ENCODE results near the gene HCFC1R1.

HCFC1R1 gene

DNA sequence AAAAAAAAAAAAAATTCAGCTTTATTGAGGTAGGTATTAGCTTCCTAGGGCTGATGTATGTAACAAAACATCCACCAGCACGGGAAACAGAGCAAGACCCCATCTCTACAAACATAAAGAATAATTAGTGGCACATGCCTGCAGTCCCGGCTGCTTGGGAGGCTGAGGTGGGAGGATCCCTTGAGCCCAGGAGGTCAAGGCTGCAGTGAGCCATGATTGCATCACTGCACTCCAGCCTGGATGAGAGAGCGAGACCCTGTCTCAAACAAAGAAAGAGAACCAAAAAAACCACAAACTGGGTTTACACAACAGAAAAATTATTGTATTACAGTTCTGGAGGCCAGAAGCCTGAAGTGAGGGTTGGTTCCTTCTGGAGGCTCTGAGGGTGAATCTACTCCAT lies 18.6 kb upstream of the HCFC1R1 start:
- no peak for DNase-seq (ENCODE audit: extremely low spot score)
- POLR2A ChIA-PET: interaction anchor here (0.6 kb wide), 1 partner anchor 11 kb away, joined by 3 read pairs; no protein-coding TSS in a partner anchor
- CTCF ChIA-PET: interaction anchor here (0.8 to 8.9 kb wide), 3 partner anchors 11 to 23 kb away, joined by 3 to 140 read pairs (median 8); partner anchors contain the start of gene TNFRSF12A

DNA sequence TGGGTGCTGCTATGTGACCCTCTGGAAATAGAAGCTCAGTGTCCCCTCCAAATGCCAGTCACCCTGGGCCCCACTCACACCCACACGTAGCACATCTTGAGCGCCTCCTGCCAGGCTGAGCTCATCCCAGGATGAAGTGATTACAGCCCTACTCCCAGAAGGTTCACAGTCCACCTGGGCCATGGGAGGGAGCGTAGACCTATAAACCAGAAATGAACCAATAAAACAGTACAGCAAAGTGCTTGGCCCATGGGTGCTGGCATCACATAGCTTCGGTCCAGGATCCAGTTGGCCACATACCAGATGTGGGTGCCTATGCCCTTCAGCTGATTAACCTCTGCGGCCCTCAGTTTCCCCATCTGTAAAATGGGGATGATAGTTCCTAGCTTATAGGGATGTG lies 15.2 kb upstream of the HCFC1R1 start:
- no peak for DNase-seq (ENCODE audit: extremely low spot score)
- POLR2A ChIA-PET: no interaction called here
- CTCF ChIA-PET: interaction anchor here (0.9 to 8.9 kb wide), 6 partner anchors 7 to 91 kb away, joined by 3 to 140 read pairs (median 5); no protein-coding TSS in a partner anchor
- TF ChIP-seq, protein P1, sequence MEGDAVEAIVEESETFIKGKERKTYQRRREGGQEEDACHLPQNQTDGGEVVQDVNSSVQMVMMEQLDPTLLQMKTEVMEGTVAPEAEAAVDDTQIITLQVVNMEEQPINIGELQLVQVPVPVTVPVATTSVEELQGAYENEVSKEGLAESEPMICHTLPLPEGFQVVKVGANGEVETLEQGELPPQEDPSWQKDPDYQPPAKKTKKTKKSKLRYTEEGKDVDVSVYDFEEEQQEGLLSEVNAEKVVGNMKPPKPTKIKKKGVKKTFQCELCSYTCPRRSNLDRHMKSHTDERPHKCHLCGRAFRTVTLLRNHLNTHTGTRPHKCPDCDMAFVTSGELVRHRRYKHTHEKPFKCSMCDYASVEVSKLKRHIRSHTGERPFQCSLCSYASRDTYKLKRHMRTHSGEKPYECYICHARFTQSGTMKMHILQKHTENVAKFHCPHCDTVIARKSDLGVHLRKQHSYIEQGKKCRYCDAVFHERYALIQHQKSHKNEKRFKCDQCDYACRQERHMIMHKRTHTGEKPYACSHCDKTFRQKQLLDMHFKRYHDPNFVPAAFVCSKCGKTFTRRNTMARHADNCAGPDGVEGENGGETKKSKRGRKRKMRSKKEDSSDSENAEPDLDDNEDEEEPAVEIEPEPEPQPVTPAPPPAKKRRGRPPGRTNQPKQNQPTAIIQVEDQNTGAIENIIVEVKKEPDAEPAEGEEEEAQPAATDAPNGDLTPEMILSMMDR (IDR thresholded peaks at IDR 0.05; ENCODE audit: control extremely low read depth, extremely low read depth, low read depth, missing control alignments): no peak

More for the DNA sequence above, 18.6 kb upstream of the HCFC1R1 start:
- TF ChIP-seq, protein P1 (IDR thresholded peaks at IDR 0.05; ENCODE audit: control extremely low read depth, extremely low read depth, low read depth, missing control alignments): no peak

DNA sequence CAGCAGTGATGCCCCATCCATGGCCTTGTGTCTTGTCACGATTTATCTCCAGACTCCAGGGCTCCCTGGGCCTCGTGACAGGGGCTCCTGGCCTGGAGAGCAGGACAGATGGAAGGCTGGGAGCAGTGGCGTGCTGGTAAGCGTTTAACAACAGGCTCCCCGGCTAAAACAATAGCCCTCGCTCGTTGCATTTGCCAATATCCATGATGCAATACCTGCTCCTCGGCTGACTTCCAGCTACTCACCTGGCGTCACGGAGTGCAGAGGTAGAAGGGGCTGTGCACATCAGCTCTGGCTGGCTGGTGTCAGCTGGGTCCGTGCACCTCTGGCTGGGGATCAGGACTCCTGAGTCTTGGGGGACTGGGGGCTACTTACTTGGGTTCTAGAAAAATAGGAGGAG lies 14.5 kb upstream of the HCFC1R1 start:
- ChIA-PET CTCF (interaction anchor here (0.9 to 8.9 kb wide), 6 partner anchors 7 to 91 kb away, joined by 3 to 140 read pairs (median 5); no protein-coding TSS in a partner anchor), POLR2A (no interaction called here)
- TF ChIP-seq, protein P1 (IDR thresholded peaks at IDR 0.05; ENCODE audit: control extremely low read depth, extremely low read depth, low read depth, missing control alignments): no peak
- no peak for DNase-seq (ENCODE audit: extremely low spot score)

DNA sequence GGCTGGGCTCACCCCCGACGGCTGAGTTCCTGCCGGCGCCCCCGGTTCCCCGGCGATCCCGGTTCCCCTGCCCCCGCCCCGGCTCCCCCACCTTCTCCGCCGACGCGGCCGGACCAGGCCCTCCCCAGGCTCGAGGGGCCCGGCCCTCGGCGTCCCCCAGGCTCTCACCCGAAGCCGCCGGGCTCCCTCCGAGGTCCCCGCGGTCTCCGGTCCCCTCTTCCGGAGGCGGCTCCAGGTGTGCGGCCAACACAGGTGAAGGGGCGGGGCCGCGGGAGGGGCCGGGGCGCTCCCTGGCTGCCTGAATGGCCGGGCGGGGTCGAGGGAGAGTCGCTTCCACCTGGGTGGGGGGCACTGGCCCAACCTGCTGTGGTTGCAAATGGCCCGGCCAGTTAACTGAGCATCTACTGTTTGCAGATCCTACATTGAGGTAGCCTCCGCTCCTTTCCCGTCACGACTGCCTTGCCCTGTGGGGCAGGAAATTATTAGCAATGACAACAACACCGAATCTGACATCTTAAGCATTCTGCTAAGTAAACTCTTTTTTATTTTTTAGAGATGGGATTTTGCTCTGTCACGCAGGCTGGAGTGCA lies 13.1 kb upstream of the HCFC1R1 start, which contains the start of gene BICDL2:
Gene BICDL2 (minus strand): TSS at position 219 of the 590 bp plus-strand sequence. CDS start 1,448 bp downstream, outside the sequence.
- ChIA-PET POLR2A (no interaction called here), CTCF (interaction anchor here (9.5 to 12.0 kb wide), 3 partner anchors 5 to 94 kb away, joined by 75 to 177 read pairs (median 140); partner anchors contain the start of genes MMP25 and ZNF213)
- TF ChIP-seq, protein P1 (IDR thresholded peaks at IDR 0.05; ENCODE audit: control extremely low read depth, extremely low read depth, low read depth, missing control alignments): no peak
- DNase-seq (ENCODE audit: extremely low spot score): no peak

DNA sequence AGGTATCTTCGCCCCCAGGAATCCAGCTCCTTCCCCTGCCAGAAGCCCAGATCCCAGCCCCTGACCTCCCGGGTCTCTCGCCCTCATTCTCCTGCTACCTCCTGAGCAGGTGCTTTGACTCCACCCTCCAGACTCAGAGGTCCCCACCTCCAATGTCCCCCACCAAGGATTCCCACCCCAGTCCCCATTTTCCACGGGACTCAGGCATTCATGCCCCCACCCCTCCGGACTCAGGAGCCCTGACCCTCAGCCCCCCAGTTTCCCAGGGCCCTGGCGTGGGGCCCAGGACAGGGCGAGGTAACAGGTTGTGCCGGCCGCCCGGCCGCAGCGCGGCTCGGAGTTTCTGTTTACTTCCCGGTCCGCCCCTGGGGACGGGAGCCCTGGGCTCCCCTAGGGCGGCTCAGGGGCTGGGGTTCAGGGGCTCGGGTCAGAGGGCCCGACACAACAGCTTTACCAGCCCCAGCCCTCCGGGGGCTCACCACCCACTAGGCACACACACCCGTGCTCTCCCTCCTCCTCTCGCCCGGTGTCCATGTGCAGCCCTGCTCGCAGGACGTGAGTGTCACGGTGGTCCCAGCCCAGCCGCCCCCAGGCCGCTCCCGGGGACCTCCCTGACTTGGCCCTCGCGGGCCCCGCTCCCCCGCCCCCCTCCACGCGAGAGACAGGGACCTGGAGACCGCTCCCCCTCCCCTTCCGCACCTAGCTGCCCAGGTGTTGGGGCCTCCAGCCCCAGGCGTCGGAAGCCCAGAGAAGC lies 12.4 kb upstream of the HCFC1R1 start:
- ChIA-PET POLR2A (no interaction called here), CTCF (interaction anchor here (2.1 to 12.0 kb wide), 5 partner anchors 6 to 95 kb away, joined by 8 to 177 read pairs (median 95); partner anchors contain the start of genes HCFC1R1, MMP25, THOC6 and TNFRSF12A)
- TF ChIP-seq, protein P1 (IDR thresholded peaks at IDR 0.05; ENCODE audit: control extremely low read depth, extremely low read depth, low read depth, missing control alignments): no peak
- DNase-seq (ENCODE audit: extremely low spot score): no peak

DNA sequence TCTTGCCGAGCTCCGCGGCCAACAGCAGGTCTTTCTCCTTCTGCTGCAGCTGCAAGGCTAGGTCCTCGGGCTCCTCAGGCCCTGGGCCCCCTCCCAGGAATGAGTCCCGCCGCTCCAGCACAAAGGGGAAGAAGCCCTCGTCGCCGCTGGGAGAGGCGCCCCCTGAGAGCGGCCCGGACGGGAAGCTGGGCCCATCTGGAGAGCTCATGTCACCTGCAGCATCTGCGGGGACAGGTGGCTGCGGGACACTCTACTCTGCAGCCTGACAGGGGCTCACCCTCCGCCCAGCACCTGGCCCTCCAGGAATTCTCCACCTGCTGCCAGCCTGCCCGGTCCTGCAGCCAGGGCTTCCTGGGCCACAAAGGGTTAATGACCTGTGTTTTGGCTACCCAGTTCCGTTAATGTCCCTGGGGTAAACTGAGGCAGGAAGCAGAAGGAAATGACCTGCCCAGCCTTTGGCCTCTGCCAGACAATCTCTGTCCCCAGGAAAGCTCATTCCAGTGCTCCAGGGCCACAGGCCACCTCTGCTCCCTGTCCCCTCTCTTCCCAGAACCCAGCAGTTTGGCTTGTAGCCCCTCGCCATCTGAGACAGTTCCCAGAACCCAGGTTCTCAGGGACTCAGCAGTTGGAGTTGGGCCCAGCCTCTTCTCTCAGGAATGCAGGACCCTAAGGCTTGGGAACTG lies 11.7 kb upstream of the HCFC1R1 start:
- DNase-seq (ENCODE audit: extremely low spot score): no peak
- TF ChIP-seq, protein P1 (IDR thresholded peaks at IDR 0.05; ENCODE audit: control extremely low read depth, extremely low read depth, low read depth, missing control alignments): no peak
- ChIA-PET CTCF (interaction anchor here (2.1 to 12.0 kb wide), 5 partner anchors 7 to 96 kb away, joined by 8 to 177 read pairs (median 95); partner anchors contain the start of genes HCFC1R1, MMP25, THOC6 and TNFRSF12A), POLR2A (no interaction called here)
